ENCODE measurements around the gene POU6F2.
"Not testable (repeated sequence)": the region's sequence is repeated elsewhere in the genome, so short reads cannot be mapped to it uniquely, and the experiment has no call there.

The POU6F2 gene

DNA sequence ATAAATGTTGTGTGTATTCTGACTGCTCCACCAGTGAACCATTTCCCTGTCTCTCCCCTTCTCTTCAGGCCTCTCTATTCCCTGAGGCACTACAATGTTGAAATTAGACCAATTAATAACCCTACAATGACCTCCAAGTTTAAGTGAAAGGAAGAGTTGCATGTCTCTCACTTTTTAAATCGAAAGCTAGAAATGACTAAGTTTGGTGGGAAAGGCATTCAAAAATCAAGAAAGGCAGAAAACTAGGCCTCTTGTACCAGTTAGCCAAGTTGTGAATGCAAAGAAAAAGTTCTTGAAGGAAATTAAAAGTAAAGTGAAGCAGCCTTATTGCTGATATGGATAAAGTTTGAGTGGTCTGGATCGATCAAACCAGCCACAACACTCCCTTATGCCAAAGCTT lies 390.2 kb downstream of the POU6F2 start:
- DNase-seq: no peak

DNA sequence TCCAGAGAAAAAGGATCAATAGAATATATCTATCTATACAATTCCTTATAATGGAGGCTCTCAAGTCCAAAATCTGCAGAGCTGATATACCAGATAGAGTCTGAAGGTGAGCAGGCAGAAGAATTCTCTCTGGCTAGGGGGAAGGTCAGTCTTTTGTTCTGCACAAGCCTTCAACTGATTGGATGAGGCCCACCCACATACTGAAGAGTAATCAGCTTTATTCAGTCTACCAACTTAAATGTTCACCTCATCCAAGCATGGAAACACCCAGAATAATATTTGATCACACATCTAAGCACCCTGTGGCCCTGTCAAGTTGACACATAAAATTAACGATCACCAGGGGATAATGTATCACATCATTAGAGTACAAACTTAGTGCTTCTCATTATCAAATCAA lies 394.7 kb downstream of the POU6F2 start:
- no peak for DNase-seq

DNA sequence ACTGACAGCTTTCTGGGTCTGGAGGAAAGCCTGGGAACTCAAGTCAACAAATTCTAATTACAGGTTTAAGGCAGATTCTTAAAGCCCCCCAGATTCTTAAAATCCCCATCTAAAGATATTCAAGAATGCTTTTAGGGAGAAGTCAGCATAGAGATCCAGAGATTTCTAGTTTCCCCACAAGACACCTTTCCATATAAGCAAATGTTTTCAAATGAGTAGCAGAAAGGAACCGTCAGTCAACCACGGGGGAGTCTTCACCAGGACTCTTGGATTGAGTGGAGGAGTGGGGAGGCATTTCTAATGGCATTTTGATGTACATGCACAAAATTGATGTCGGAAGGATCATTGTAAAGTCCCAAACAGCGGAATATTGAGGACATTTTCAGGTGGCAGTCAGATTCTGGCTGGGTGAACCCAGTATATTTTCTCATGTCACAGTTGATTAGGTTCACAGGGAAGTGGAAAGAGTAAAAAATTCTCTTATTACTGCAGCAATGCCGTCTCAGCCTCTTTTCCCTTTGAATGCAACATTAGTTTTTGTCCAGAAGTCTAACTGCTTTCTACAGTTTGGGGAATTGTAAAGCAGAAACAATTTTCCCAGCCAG lies 396.8 kb downstream of the POU6F2 start:
- DNase-seq: no peak

DNA sequence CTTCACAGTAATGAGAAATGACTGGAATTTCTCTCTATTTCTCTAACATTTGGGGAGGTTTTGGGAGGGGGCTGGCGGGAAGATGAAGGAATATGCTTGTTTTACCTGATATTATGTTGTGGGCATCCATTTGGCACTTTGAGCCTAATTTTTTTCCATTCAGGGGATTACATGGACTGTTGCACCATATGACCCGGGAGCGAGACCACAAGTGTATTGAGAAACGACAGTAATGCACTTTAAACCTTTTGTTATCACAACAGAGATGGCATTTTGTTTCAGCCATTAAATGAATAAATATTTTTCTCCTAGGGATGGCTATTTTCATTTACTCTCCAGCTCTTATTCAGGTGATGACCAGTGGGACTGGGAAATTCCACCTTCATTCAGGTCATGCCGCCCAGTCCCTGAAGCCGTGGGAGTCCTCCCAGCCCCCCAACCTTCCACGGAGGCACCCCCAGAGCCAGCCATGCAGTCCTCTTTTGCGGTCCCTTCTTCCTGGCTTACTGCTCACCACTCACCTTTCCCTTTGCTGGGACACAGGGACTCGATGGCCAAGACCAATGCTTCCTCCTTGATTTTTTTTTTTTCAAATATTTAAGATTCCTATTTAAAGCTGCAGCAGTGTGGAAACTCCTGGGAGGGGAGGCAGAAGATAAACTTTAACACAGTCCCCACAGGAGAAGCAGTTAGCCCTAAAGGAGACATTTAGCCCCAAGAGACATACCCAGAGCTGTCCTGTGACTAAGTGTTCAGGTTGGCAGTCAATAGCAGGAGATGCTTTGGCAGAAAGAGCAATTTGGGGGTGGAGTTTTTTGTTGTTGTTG lies 397.6 kb downstream of the POU6F2 start:
- no peak for DNase-seq

DNA sequence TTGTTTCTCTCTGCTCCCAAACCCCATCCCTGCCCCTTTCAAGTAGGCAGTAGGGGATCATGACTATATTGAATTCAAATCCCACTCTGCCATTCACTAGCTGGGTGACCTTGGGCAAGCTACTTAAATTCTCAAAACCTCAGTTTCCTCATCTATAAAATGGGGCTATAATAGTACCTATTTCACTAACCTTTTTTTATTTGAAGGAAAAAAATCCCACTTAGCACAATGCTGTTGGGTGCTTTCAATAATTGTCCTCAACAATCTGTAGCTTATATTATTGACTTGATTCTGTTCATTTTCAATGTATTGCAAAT lies 398.1 kb downstream of the POU6F2 start:
- DNase-seq: no peak

DNA sequence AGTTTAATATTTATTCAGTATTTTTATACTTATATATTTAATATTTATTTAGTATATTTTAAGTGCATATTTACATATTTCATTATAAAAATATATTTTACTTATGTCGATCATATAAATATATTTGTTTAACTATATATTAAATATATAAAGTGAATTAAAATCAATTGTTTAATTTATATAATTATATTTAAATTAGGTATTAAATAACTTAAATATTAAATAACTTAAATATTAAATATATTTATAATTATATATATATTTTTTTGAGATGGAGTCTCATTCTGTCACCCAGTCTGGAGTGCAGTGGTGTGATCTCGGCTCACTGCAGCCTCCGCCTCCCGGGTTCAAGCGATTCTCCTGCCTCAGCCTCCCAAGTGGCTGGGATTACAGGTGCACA lies 399.2 kb downstream of the POU6F2 start:
- DNase-seq: not testable (repeated sequence)

DNA sequence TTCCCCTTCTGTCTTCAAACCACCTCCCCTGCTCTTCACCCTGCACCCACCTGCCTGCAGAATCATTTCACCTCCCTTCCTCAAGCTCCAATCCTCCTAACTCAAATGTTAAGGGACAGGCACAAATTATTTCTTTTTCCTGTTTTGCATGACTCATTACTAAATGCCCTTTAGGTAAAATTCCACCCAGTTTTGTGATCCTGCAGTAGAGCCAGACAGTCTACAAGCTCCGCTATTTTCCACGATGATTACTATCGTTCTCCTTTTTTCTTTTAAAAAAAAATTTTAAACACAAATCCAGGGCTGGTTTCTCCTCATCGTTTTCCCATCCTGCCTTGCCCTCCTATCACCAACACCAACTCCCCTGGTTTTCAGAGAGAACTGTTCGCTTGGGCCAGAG lies 401.7 kb downstream of the POU6F2 start:
- no peak for DNase-seq

DNA sequence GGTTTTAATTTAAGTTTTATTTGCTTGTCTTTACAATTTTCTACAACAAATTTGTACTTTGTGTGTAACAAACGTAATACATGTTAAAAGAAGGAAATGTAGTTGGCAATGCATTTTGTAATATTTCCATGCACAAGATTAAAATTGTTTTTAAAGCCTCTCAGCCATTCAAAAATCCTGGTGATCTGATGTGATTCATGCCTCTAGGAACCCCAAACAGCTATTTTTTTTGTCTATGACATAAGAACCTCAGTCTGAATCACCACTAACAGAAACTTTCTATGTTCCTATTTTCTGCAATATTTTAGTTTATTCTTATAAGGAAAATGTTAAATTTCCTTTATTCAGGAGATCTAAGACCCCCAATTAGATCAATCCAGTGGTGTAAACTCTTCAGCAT lies 405.4 kb downstream of the POU6F2 start:
- no peak for DNase-seq

DNA sequence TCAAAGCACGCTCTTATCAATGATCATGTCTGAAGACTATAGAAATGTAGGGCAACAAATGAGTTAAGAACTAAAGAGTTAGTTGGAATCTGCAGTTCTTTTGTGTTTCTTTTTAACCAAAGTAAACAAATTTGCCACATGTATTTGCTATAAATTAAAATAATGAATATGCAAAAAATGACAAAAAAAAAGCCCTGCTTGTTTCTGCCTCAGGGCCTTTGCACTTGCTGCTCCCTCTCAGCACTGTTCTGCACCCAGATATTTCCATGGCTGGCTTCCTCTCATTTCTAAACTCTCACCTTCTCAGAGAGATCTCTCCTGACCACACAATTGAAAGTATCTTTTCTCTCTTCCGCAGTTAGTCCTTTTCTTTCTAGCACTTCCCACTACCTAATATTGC lies 406.7 kb downstream of the POU6F2 start:
- DNase-seq: no peak

DNA sequence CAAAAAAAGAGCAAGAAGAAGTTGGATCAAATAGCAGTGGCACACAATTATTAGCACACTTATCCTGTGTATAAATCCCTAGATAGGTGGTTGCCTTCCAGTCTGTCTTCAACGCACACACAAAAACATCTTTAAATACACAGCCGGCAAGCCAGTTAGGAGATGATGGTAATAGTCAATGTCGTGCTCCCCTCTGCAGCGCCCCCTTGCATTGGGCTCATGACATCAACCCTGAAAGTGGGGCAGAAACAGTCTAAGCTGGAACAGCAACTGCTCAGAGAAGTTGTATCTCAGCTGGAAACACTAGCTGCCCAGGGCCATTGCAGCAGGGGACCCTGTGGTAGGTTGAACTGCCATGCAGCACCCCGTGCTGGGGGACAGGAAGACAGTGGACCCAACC lies 409.0 kb downstream of the POU6F2 start:
- no peak for DNase-seq

DNA sequence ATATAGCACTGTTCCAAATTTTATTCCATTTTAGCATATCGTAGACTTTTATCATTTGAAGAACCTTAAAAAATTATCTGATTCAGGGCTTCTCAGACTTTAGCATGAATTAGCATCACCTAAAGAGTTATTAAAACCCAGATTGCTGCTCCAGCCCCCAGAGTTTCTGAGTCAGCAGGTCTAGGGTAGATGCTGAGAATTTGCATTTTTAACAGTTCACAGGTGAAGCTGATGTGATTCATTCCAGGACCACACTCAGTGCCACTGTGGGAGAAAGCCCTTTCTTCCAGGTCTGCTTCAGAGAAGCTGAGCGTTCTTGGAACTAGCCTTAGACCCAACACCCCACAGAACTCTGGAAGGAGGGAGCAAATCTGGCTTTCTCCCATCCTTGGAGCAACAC lies 414.4 kb downstream of the POU6F2 start:
- DNase-seq: no peak

DNA sequence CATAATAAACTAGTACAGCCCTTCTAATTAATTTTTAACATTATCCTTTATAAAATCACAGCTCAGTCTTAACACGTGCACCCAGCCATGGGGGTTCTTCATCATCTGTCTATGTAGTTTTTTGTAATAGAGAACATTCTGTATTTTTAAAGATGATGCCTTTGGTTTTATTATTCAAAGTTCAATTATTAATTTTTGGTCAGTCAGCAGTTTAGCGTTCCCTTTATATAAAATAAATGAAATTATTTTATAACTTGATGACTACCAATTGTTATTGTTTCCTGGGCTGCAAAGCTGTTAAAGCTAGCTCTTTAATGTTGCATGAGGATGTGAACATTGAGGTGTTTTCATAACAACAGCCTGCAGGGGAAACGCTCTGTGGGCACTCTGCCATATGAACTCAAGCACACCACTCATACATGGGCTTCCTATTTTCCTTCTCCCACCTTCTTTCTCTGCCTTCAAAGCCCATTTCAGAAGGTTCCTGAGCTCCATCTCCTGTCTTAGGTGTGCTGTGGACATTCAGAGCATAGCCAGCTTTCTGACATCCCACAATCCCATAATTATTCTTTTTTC lies 416.5 kb downstream of the POU6F2 start:
- no peak for DNase-seq

DNA sequence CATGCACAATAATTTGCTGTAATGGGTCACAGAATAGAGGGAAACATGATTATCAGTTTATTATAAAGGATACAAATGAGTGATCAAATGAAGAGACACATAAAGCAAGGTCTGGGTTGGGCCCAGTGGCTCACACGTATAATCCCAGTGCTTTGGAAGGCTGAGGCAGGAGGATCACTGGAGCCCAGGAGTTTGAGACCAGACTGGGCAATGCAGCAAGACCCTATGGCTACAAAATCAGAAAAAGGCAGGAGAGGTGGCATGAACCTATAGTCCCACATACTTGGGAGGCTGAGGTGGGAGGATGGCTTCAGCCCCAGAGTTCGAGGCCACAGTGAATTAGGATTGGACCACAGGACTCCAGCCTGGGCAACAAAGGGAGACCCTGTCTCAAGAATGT lies 421.7 kb downstream of the POU6F2 start:
- no peak for DNase-seq

DNA sequence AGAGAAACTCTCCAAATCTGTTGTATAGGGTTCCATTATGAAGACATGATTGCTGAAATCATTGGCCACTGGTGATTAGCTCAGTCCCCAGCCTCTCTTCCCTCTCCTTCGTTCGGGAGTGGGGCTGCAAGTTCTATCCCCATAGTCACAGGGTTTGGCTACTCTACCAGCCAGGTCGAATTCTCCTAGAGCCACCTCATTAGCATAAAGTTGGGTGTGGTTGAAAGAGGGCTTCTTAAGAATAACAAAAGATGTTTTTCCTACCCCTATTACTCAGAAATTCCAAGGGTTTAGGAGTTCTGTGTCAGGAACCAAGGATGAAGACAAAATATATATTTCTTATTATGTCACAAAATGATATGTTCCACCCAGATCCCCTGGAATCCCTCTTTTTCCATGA lies 422.3 kb downstream of the POU6F2 start:
- no peak for DNase-seq

DNA sequence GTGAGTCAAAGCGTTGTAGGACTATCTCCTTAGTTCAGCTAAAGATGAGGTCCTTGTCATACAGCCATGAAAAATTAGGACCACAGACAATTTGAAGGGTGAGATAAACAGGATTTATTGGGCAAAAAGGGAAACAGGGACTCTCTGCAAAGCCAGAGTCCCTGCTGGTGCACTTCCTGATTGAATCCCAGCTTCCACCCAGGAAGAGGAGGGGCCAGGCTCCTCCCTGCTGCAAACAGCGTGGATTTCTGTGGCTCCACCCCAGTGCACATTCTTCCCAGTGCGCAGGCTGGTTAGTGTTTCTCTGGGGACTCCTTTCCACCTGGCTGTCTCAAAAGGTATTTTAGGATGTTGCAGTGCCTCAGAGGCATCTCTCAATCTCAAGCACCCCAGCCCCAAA lies 423.1 kb downstream of the POU6F2 start:
- DNase-seq: no peak

DNA sequence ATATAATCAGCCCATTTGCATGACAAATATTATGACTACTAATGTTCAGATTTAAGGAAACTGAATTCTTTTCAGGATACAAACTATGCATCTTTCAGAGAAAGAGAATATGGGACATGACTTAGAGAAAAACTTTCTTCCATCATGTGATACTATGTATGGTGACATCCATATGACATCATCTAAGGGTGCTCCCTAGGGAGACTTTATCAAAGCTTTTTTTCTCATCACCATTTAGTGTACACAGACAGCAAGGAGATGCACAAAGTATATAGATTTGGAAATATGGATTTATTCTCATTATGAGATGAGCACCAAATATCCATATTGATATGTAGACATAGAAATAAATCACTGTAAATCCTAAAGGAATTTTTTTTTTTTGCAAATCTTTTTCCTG lies 424.3 kb downstream of the POU6F2 start:
- DNase-seq: no peak

DNA sequence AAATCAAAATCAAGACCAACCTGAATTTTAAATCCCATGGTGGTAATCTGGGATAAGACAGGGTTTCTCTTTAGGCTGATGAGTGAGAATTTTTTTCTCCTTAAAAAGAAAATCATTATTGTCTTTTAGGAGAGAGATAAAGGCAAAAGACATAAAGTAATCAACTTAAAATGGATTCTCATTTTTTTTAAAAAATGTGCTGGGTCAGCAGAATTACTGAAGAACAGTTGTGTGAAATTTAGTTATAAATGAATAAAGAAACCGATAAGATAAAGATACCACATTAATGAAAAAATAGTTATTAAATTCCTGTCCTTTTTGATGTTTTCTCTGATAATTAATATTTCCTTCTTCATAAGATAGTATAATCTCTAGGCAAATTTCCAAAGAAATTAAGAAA lies 427.2 kb downstream of the POU6F2 start:
- DNase-seq: no peak

DNA sequence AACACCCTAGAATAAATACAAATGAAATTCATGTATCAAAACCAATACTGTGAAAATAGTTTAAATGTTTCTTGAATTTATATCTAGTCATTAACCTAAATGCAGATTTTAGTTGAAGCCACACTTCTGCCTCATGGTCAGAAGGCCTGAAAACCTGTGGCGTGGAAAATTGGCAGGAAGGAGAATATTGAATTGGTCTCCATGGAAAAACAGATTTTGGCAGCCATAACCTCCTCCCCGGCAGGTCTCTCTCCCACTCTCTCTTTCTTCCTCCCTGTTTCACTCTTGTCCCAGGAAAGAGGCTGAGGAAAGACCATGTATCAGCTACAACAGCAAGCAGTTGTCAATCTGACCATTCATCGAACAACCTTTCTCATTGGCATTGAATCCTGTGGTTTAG lies 427.9 kb downstream of the POU6F2 start:
- DNase-seq: no peak

DNA sequence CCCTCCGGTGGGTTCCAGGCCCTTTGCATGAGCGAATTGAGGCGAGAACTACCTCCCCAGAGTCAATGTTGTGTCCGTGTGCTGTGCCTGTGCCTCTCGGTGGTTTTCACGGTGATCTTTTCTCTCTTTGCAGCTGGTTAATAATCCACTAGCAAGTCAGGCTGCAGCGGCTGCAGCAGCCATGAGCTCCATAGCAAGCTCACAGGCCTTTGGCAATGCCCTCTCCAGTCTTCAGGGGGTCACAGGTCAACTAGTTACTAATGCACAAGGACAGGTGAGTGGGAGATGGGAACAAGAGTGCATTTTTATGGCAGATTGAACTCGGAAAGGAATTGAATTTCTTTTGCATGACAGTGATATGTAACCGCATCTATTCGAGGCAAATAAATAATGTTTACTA lies 428.8 kb downstream of the POU6F2 start:
- no peak for DNase-seq

DNA sequence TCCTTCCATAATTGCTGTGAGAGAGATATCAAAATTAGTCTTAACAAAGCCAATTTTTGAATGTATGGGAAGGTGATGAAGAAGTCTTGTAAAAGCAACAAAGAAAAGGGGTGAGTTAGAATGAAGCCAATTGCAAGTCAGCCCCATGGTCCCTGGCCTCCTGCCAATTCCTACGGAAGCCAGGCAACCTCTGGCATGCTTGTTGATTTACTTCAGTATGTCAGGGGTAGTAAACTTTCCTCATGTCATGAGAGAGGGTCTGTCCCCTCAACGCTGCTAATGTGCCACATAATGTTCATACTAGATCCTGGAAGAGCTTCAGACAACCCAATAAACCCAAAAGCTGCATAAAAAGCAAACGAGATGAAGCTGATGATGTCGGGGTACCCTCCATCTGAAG lies 429.4 kb downstream of the POU6F2 start:
- DNase-seq: no peak

DNA sequence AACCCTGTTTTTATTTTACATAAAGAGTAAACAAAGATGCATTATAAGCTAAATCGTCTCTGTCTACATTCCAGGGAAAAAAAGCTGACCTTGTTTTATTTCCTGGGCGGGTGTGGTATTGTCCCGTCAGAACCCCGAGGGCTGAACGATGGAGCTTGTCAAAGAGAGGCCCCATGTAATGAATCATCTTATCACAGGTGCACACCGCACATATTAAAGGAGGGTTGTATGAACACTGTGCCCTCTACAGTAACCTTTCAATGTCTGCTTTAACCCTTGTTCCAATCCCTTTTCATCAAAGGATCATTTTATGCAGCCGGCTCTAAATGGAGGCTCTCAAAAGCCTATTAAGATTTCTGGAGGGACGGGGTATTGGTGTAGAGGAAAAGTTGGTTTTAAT lies 430.0 kb downstream of the POU6F2 start:
- no peak for DNase-seq

DNA sequence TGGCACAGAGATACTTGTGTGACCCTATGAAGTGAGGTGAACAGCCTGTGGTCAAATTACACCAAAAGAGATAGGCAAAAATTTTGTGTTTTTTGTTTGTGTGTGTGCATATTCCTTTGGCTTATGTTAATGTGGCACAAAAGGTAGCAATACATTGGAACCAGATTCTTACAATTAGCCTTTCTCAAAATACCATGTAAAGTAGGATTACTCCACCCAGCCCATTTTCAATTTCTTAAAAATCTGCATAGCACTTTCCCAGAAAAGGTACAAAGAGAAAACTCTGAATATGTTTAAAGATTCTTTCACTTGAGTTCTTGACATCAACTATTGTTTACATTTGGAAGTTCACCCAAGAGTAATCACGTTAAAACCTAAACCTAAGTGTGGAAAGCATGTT lies 431.2 kb downstream of the POU6F2 start:
- DNase-seq: no peak

DNA sequence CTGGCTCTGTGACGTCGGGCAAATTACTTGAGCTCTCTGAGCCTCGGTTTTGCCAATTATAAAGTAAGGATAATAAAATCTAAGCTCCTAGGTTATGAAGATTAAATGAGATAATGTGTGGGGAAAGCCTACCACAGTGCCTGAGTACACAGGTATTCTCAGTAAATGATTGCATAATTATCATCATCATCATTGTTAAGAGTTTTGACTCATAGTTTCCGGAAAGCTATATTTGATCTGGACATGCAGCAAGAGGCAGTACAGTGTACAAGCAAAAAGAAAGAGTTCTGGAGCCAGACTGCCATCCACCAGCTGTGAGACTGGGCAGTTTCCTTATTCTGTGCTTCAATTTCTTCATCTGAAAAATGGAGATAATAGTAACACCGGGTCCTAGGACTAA lies 432.9 kb downstream of the POU6F2 start:
- DNase-seq: no peak

DNA sequence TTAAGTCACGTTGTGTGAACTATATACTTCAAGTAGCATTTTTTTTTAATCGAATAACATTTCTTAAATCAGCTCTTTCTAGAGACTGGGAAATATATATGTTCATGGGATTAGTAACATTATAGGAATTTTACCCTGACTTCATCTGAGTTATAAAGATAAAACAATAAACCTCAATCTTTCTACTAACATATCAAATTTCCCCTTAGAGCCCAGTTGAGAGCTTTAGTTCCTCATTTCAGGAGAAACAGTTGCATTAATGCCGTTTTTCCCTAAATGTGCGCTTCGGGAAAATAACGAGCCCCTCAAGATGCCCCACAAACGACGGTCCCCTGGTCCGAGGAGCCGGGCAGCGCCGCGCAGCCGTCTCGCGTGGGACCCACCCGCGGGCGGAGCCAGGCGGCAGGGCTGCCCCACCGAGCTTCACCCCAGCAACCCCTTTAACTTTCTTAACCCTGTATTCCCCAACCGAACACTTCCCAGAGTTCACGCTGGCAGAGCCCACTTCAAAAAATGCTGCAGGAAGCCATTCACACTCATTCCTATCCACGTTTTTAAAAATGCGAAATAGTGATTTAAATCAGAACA lies 436.0 kb downstream of the POU6F2 start:
- DNase-seq: no peak
